ENCODE data around the gene ATG5.

Gene ATG5

DNA sequence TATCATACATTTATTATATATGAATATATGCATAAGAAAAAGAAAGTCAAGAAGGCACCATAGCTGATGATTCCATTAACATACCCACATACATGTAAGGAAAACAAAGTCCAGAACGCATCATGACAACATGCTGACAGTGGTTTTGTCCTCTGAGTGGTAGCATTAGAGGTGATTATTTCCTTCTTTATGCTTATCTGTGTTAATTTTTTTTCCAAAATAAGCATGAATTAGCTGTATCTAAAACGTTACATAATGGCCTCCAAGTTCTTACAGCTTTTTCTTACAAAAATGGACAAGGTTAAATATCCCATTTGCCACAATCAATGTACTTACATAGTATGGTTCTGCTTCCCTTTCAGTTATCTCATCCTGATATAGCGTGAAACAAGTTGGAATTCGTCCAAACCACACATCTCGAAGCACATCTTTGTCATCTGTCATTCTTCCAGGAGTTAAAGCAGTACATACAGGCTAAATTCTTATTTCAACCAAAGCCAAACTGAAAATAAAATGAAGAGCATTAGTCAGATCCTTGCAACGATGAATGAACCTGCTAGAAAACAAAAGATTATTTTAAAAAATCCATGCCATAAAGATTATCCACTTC lies 9.7 kb downstream of the ATG5 start:
- no peak overlapping the region for H3K4me3 ChIP-seq (ENCODE audit: control insufficient read depth, low read depth, low read length)
- peak; percentile 14 for DNase-seq (ENCODE audit: low read depth)
- TF ChIP-seq, protein P1, sequence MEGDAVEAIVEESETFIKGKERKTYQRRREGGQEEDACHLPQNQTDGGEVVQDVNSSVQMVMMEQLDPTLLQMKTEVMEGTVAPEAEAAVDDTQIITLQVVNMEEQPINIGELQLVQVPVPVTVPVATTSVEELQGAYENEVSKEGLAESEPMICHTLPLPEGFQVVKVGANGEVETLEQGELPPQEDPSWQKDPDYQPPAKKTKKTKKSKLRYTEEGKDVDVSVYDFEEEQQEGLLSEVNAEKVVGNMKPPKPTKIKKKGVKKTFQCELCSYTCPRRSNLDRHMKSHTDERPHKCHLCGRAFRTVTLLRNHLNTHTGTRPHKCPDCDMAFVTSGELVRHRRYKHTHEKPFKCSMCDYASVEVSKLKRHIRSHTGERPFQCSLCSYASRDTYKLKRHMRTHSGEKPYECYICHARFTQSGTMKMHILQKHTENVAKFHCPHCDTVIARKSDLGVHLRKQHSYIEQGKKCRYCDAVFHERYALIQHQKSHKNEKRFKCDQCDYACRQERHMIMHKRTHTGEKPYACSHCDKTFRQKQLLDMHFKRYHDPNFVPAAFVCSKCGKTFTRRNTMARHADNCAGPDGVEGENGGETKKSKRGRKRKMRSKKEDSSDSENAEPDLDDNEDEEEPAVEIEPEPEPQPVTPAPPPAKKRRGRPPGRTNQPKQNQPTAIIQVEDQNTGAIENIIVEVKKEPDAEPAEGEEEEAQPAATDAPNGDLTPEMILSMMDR (conservative IDR thresholded peaks at IDR 0.05; ENCODE audit: control insufficient read depth, insufficient read depth, low read depth, low read length): no peak

DNA sequence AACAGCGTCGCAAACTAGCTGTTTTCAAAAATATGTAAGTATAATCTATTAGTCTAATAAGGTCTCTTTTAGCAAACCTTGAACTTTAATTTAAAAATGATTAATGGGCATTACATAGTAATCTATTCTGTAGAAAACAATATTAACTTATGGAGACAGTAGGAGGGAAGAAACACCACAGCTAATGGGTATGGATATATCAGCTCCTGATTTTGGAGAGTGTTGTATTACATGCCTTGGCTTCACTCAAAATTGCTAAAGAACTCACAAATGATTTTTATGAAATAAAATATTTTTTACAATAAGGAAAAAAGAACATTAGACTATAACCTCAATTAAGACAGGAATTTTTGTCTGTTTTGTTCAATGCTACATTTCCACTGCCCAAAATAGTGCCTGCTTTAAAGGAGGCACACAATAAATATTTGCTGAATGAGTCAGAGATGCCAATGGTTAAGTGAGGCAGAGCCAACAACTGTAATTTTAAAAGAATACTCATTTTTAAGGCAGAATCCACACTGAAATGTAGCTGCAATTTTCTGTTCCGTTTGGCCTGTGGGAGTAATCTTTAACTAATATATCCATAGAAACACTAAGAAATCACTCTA lies 15.7 kb downstream of the ATG5 start:
- TF ChIP-seq, protein P1 (conservative IDR thresholded peaks at IDR 0.05; ENCODE audit: control insufficient read depth, insufficient read depth, low read depth, low read length): no peak
- H3K4me3 ChIP-seq (ENCODE audit: control insufficient read depth, low read depth, low read length): no peak overlapping the region
- peak; percentile 12 for DNase-seq (ENCODE audit: low read depth)

DNA sequence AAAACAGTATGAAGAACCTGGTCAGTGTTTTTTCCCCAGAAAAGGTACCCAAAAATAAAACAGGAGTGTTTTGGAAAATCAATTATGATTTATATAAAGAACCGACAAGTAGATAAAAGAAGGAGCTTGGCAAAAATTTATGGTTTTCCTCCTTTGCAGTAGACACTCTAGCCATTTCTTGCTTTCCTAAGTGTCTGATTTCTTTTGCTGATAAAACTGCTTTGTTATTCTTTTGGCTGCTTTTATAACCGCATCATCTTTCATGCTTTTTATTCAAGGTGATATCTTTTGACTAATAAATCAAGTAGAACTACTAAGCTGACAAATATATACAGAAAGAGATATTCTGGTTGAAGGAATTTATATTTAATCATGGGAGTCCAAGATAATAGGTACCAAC lies 16.6 kb downstream of the ATG5 start:
- TF ChIP-seq, protein P1 (conservative IDR thresholded peaks at IDR 0.05; ENCODE audit: control insufficient read depth, insufficient read depth, low read depth, low read length): no peak
- no peak overlapping the region for H3K4me3 ChIP-seq (ENCODE audit: control insufficient read depth, low read depth, low read length)
- DNase-seq (ENCODE audit: low read depth): no peak

DNA sequence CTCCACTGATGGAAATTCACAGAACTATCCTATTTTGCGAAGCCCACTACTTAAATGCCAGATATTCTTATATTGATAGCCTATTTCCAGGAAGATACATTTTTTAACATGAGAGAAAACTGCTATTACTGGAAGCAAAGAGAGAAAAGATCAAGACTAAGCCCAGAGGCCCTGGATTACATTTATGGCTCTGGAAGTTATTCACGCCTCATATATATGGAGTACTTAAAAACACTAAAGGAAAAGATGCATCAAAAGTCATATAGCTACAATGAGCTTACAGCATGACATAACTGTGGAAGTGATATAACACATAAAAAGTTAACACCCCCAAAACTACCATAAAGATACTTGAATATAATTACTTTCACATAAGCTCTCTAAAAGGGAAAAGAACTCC lies 19.8 kb downstream of the ATG5 start:
- TF ChIP-seq, protein P1 (conservative IDR thresholded peaks at IDR 0.05; ENCODE audit: control insufficient read depth, insufficient read depth, low read depth, low read length): no peak
- H3K4me3 ChIP-seq (ENCODE audit: control insufficient read depth, low read depth, low read length): no peak overlapping the region
- no peak for DNase-seq (ENCODE audit: low read depth)

DNA sequence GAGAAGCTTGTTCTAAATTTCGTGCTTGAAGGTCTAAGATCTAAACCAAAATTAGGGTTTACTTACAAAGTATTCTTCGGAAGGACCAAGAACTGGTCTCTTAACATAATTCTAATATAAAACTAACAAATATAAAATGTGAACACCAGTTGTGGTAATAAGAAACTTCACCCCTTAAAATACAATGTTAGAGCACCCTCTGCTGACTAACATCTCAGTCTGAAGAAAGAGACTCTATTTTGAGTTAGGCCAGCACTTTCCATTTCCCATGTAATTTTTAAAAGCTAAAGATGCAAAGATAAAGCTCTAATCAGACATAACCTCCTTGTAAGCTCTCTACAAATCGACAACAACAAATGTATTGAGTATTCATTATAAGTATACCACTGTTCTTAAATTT lies 24.6 kb downstream of the ATG5 start:
- TF ChIP-seq, protein P1 (conservative IDR thresholded peaks at IDR 0.05; ENCODE audit: control insufficient read depth, insufficient read depth, low read depth, low read length): peak; percentile 63
- peak; percentile 66 for DNase-seq (ENCODE audit: low read depth)
- H3K4me3 ChIP-seq (ENCODE audit: control insufficient read depth, low read depth, low read length): no peak overlapping the region

DNA sequence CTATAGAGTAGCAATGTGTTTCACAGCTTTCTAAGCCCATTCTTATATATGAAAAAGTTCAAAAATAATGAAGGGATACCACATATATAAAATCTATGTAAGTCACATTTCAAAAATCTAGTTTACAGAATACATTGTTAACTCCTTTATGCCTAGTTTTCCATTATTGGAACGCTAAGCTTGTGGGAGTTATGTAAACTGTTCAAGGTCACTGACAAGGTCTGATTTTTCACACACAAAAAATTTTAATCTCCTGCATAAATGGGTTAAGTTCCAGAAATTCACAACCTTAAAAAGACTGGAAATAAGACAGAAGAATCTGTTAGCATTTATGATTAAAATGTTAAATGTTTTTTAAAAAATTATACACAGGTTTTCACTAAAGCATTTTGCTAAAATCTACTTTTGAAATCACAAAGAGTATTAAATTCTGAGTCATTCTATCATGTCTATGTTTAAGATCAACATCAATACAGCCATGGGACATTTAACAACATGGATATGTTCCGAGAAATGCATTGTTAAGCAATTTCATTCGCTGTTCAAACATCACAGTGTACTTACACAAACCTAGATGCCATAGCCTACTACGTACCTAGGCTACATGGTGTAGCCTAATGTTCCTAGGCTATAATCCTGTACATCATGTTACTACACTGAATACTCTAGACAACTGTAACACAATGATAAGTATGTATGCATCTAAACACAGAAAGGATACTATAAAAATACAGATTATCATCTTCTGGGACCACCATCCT lies 25.4 kb downstream of the ATG5 start:
- TF ChIP-seq, protein P1 (conservative IDR thresholded peaks at IDR 0.05; ENCODE audit: control insufficient read depth, insufficient read depth, low read depth, low read length): no peak
- DNase-seq (ENCODE audit: low read depth): no peak
- no peak overlapping the region for H3K4me3 ChIP-seq (ENCODE audit: control insufficient read depth, low read depth, low read length)

Data from fibroblast of mammary gland (primary cell).